ENCODE results near the gene NELFE. TPM values are rescaled to one million over a fixed set of nuclear protein-coding genes. Genes with fewer than 3 reads are reported as not detected.
"Not testable (repeated sequence)": the region's sequence is repeated elsewhere in the genome, so short reads cannot be mapped to it uniquely, and the experiment has no call there.

Gene NELFE, protein sequence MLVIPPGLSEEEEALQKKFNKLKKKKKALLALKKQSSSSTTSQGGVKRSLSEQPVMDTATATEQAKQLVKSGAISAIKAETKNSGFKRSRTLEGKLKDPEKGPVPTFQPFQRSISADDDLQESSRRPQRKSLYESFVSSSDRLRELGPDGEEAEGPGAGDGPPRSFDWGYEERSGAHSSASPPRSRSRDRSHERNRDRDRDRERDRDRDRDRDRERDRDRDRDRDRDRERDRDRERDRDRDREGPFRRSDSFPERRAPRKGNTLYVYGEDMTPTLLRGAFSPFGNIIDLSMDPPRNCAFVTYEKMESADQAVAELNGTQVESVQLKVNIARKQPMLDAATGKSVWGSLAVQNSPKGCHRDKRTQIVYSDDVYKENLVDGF
- 10 to 100 TPM; 87.1 to 89.0 TPM for total RNA-seq

DNA sequence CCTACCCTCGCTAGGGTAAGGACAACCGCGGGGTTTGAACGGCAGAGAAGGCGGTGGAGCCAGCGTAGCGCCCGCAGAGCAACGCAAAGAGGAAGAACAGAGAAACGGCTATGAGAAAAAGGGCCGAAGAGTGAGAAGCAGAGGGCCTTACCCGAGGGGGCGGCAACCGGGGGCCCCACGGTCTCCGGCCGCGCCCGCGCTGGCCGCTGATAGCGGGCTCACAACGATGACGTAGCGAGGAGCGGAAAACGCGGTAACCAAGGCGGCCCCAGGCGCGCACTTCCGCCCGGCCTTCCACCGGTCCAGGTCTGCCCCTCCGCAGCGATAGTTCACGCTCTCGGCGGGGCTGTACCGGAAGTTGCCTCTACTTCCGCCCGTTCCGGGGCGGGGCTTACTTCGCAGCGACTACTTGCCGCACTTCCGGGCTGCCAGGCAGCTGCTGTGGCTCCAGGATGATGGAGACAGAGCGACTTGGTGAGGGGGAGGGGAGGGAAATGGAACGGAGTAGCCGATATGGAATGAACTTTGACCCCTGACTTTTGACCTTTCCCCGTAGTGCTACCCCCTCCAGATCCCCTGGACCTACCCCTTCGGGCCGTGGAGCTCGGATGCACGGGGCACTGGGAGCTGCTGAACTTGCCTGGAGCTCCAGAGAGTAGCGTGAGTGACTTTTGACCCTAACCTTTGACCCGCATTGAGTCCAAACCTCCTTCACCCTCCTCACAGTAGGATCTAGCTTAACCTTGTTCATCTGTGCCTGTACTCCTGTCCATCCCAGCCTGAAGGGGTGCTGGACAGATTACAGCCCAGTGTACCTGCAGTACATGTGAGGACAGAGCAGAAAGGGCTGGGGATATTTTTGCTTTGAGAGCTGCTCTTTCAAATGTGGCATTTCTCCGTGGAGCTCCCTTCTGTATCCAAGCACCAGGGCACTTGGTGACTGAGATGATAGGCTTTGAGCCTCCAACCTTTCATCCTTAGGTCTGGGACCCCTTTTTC is at the start of gene NELFE, which contains the start of gene SKIC2:
Gene NELFE (minus strand): TSS at position 231 of the 999 bp plus-strand sequence. CDS start 525 bp downstream, outside the sequence.
Gene SKIC2 (plus strand): TSS at position 435 of the 999 bp plus-strand sequence. CDS start 18 bp downstream, at position 453.
- Mint-ChIP-seq H3K4me3 (peak within 1 kb of the TSS; percentile 99), H3K4me1 (ENCODE audit: low read depth) (peaks cover 43% of the 10 kb centered on the region), H3K36me3 (peaks cover 46% of the 10 kb centered on the region), H3K27ac (peak within 1 kb of the TSS; percentile 98), H3K9me3 (no peaks in the 10 kb centered on the region), H3K27me3 (no peaks in the 10 kb centered on the region)
- ChIA-PET POLR2A (interaction anchor here (0.6 to 3.2 kb wide), 6 partner anchors 9 to 62 kb away, joined by 3 to 39 read pairs (median 4); partner anchors contain the start of genes DXO and EHMT2), CTCF (interaction anchor here (1.1 to 1.3 kb wide), 5 partner anchors 10 to 278 kb away, joined by 3 to 4 read pairs (median 3); partner anchors contain the start of genes DXO and LY6G5C)
- peak; percentile 99 for DNase-seq
- intact Hi-C loops (cut with micrococcal nuclease) = loop anchor here (1.0 to 5.0 kb wide), 6 partner anchors 13 to 294 kb away; partner anchors contain the start of genes ATF6B, DXO, EHMT2 and GPANK1

GRCh38 chr6:32008037-32008436 is 49.3 kb upstream of the NELFE start:
- H3K9me3 Mint-ChIP-seq; POLR2A ChIA-PET; DNase-seq; H3K4me3 Mint-ChIP-seq; intact Hi-C loops (cut with micrococcal nuclease); H3K36me3 Mint-ChIP-seq; H3K27me3 Mint-ChIP-seq; H3K27ac Mint-ChIP-seq; H3K4me1 Mint-ChIP-seq (ENCODE audit: low read depth); CTCF ChIA-PET: not testable (repeated sequence)

DNA sequence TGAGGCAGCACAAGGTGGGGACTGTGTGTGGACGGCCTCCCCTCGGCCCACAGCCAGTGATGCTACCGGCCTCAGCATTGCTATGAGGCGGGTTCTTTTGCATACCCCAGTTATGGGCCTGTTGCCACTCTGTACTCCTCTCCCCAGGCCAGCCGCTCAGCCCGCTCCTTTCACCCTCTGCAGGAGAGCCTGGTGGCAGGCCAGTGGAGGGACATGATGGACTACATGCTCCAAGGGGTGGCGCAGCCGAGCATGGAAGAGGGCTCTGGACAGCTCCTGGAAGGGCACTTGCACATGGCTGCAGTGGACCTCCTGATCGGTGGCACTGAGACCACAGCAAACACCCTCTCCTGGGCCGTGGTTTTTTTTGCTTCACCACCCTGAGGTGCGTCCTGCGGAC is 48.3 kb upstream of the NELFE start:
- H3K27me3 Mint-ChIP-seq; H3K36me3 Mint-ChIP-seq; POLR2A ChIA-PET; H3K4me3 Mint-ChIP-seq; H3K27ac Mint-ChIP-seq; H3K4me1 Mint-ChIP-seq (ENCODE audit: low read depth); intact Hi-C loops (cut with micrococcal nuclease); H3K9me3 Mint-ChIP-seq; CTCF ChIA-PET; DNase-seq: not testable (repeated sequence)

GRCh38 chr6:32005991-32006529 is 47.3 kb upstream of the NELFE start:
- H3K9me3 Mint-ChIP-seq; CTCF ChIA-PET; H3K36me3 Mint-ChIP-seq; H3K27me3 Mint-ChIP-seq; intact Hi-C loops (cut with micrococcal nuclease); H3K4me3 Mint-ChIP-seq; POLR2A ChIA-PET; DNase-seq; H3K27ac Mint-ChIP-seq; H3K4me1 Mint-ChIP-seq (ENCODE audit: low read depth): not testable (repeated sequence)

DNA sequence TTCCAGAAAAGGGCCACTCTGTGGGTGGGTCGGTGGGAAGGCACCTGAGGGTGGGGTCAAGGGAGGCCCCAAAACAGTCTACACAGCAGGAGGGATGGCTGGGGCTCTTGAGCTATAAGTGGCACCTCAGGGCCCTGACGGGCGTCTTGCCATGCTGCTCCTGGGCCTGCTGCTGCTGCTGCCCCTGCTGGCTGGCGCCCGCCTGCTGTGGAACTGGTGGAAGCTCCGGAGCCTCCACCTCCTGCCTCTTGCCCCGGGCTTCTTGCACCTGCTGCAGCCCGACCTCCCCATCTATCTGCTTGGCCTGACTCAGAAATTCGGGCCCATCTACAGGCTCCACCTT is 46.7 kb upstream of the NELFE start:
- H3K27me3 Mint-ChIP-seq; CTCF ChIA-PET; intact Hi-C loops (cut with micrococcal nuclease); POLR2A ChIA-PET; H3K4me1 Mint-ChIP-seq (ENCODE audit: low read depth); H3K9me3 Mint-ChIP-seq; H3K27ac Mint-ChIP-seq; H3K36me3 Mint-ChIP-seq; H3K4me3 Mint-ChIP-seq: not testable (repeated sequence)
- DNase-seq = peak; percentile 7

DNA sequence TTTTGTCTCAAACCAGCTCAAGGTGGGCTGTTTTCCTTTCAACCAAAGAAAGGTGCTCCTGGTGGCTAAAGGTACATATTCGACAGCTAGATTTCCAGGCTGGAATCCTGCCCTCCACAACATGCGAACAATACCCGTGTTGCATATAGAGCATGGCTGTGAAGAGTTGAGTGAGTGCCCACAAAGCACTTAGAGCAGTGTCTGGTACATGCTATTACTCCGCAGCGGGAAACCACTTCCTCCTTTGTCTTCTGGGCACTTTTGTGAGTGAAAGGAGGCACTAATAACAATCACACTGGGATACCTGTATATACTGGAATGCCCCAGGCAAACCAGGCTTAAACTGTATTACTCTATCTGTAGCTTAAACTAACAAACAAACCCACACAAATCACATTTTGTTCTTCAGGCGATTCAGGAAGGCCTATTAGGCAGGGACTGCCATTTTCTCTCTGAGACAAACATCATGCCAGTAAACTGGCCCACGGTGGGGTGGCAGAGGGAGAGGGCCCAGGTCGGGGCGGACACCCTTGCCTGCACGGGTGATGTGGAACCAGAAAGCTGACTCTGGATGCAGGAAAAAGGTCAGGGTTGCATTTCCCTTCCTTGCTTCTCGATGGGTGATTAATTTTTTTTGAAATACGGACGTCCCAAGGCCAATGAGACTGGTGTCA is 46.2 kb upstream of the NELFE start:
- H3K27ac Mint-ChIP-seq; H3K4me1 Mint-ChIP-seq (ENCODE audit: low read depth); H3K9me3 Mint-ChIP-seq; CTCF ChIA-PET; POLR2A ChIA-PET; H3K27me3 Mint-ChIP-seq; H3K36me3 Mint-ChIP-seq; H3K4me3 Mint-ChIP-seq; intact Hi-C loops (cut with micrococcal nuclease): not testable (repeated sequence)
- peak; percentile 6 for DNase-seq

DNA sequence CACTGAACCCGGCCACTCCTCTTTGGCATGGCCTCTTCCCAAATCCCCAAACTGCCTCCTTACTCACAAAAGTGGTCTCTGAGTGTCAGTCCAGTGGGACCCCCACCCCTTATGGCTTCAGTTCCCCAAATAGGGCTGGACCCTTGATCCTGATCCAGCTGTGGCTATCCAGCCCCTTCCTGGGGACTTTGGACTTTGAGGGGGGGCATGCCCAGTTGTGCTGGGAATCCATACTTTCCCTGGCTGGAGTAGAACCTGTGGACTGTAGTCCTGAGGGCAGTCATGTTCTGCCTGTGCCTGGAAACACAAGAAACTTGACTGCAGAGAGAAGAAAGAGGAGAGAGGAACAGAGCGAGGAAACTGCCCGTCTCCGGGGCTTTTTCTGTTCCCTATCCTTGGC is 45.6 kb upstream of the NELFE start:
- DNase-seq = peak; percentile 6
- H3K4me3 Mint-ChIP-seq; H3K4me1 Mint-ChIP-seq (ENCODE audit: low read depth); H3K27me3 Mint-ChIP-seq; POLR2A ChIA-PET; H3K36me3 Mint-ChIP-seq; intact Hi-C loops (cut with micrococcal nuclease); H3K27ac Mint-ChIP-seq; H3K9me3 Mint-ChIP-seq; CTCF ChIA-PET: not testable (repeated sequence)

GRCh38 chr6:32003301-32003700 is 44.5 kb upstream of the NELFE start:
- DNase-seq; POLR2A ChIA-PET; H3K4me1 Mint-ChIP-seq (ENCODE audit: low read depth); H3K36me3 Mint-ChIP-seq; CTCF ChIA-PET; intact Hi-C loops (cut with micrococcal nuclease); H3K9me3 Mint-ChIP-seq; H3K27ac Mint-ChIP-seq; H3K27me3 Mint-ChIP-seq; H3K4me3 Mint-ChIP-seq: not testable (repeated sequence)

DNA sequence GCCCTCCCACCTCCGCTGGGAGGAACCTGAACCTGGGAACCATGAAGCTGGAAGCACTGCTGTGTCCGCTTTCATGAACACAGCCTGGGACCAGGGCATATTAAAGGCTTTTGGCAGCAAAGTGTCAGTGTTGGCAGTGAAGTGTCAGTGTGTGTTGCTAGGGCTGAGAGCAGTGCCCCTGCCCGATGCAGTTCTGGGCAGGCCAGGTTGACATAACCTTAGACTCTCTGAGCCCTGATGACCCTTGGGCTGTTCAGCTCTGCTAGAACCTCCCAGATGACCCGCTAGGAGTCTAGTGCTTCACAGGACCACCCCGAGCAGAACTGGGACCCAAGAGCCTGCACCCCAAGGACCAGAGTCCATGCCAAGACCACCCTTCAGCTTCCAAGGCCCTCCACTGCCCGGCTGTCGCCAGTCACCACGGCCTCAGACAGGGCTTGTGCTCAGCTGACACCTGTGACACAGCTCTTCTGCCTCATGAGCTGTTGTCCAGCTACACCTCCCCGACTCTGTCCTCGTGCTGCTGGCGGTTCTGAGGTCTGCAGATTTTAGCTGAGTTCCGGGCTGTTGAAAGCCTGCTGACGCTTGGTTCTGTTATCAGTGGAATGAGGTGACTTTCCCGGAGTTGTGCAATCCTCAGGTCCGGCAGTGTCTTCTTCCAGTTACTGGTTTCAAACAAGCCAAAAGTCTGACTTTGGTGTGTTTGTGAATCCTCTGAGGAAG is 43.9 kb upstream of the NELFE start:
- H3K27me3 Mint-ChIP-seq = not testable (repeated sequence)

DNA sequence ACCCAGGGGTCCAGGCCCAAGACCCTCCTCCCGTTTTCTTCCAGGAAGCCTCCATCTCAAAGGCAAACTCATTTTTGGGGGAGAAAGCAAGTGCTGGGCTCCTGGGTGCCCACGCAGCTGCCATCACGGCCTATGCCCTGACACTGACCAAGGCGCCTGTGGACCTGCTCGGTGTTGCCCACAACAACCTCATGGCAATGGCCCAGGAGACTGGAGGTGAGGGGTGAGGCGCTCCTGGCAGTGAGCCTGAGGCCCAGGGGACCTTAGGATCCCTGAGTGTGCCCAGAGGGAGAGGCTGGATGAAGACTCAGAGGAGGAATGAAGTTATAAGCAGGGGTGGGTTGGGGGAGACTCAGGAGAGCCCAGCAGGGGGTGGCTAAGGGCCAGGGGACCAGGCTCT is 37.6 kb upstream of the NELFE start:
- H3K4me1 Mint-ChIP-seq (ENCODE audit: low read depth); POLR2A ChIA-PET; H3K9me3 Mint-ChIP-seq; H3K36me3 Mint-ChIP-seq; H3K27ac Mint-ChIP-seq; intact Hi-C loops (cut with micrococcal nuclease); H3K27me3 Mint-ChIP-seq; CTCF ChIA-PET; DNase-seq; H3K4me3 Mint-ChIP-seq: not testable (repeated sequence)

More for the DNA sequence above, 43.9 kb upstream of the NELFE start:
- H3K9me3 Mint-ChIP-seq; H3K27ac Mint-ChIP-seq; H3K4me1 Mint-ChIP-seq (ENCODE audit: low read depth); H3K36me3 Mint-ChIP-seq; CTCF ChIA-PET; intact Hi-C loops (cut with micrococcal nuclease); DNase-seq; H3K4me3 Mint-ChIP-seq; POLR2A ChIA-PET: not testable (repeated sequence)

- H3K27me3 Mint-ChIP-seq; DNase-seq; H3K4me1 Mint-ChIP-seq (ENCODE audit: low read depth); CTCF ChIA-PET; intact Hi-C loops (cut with micrococcal nuclease); H3K4me3 Mint-ChIP-seq; H3K9me3 Mint-ChIP-seq; H3K27ac Mint-ChIP-seq; H3K36me3 Mint-ChIP-seq; POLR2A ChIA-PET: not testable (repeated sequence)
These were observed 35.6 kb upstream of the NELFE start for GRCh38 chr6:31994421-31994820.
